22Rv1 (cell line): ENCODE measurements around the gene SNX18.

ENCODE experiments used
- H3K27ac ChIP-seq: fragments of 450-650 bp; 2 replicates; pipeline ENCODE4 v1.5.1; 2017
- ZFX ChIP-seq: fragments of 450-650 bp; IDR thresholded peaks from 2 replicates; pipeline ENCODE4 v1.6.1; 2017; ENCODE audit warnings: antibody characterized with exemption, borderline replicate concordance
- TF ChIP-seq, protein P1 (sequence below): fragments of 450-650 bp; IDR thresholded peaks from 2 replicates; pipeline ENCODE4 v1.5.1; 2017; ENCODE audit warnings: mild to moderate bottlenecking

The SNX18 gene

GRCh38 chr5:54525692-54526091 lies 8.1 kb downstream of the SNX18 start:
- no peak overlapping the region for H3K27ac ChIP-seq
- TF ChIP-seq ZFX = no peak
- TF ChIP-seq, protein P1, sequence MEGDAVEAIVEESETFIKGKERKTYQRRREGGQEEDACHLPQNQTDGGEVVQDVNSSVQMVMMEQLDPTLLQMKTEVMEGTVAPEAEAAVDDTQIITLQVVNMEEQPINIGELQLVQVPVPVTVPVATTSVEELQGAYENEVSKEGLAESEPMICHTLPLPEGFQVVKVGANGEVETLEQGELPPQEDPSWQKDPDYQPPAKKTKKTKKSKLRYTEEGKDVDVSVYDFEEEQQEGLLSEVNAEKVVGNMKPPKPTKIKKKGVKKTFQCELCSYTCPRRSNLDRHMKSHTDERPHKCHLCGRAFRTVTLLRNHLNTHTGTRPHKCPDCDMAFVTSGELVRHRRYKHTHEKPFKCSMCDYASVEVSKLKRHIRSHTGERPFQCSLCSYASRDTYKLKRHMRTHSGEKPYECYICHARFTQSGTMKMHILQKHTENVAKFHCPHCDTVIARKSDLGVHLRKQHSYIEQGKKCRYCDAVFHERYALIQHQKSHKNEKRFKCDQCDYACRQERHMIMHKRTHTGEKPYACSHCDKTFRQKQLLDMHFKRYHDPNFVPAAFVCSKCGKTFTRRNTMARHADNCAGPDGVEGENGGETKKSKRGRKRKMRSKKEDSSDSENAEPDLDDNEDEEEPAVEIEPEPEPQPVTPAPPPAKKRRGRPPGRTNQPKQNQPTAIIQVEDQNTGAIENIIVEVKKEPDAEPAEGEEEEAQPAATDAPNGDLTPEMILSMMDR = no peak

DNA sequence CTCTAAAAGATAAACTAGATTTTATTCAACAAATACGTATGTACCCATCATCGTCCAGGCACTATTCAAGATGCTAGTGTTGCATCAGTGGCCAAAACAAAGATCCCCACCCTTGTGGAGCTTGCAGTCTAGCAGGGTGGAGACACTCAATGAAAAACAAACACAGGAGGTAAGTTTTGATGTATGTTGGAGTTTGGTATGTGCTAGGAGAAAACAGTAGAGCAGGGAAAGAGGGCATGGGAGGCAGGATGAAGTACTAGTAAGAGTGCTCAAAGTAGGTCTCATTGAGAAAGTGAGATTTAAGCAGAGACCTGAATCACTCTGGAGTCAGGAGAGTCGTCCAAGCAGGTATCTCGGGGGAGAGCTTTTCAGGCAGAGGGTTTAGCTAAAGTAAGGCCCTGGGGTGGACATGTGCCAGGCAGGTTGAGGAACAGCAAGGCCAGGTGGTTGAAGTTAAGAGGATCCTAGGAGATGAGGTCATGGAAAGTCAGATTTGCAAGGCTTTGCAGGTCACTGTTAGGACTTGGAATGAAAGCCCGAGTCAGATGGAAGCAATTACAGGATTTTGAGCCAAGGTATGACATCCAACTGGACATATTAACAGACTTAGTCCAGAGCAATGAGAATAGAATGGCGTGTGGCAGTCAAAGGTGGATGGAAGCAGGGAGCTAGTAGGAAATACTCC lies 9.2 kb downstream of the SNX18 start:
- TF ChIP-seq, protein P1 = no peak
- TF ChIP-seq ZFX = no peak
- H3K27ac ChIP-seq = no peak overlapping the region

DNA sequence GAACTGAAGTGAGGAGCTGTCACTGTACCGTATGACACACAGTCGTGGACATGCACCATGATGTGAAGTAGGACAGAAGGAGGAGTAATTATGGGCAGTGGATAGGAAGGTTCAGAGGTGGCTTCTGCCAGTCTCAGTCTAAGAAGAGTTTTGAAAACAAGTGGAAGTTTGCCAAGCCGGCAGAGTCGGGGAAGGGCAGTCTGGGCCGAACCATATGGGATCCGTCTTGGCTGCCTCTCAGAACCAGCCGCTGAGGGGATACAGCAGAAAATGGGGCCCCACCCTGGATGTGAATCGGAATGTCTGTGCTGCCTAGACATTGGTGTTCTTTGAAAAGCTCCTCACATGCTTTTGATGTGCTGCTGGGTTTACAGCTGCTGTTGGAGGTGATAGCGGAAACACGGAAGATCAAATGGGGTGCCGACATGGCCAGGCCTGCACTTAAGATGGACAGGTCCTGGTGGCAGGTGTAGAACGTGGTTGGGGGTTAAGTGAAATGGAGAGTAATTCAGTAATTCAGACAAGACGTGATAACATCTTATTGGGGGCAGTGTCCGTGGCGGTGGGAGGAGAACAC lies 11.2 kb downstream of the SNX18 start:
- TF ChIP-seq, protein P1 = no peak
- no peak for TF ChIP-seq ZFX
- no peak overlapping the region for H3K27ac ChIP-seq

GRCh38 chr5:54529565-54529964 lies 12.0 kb downstream of the SNX18 start:
- no peak overlapping the region for H3K27ac ChIP-seq
- no peak for TF ChIP-seq ZFX
- TF ChIP-seq, protein P1 = no peak

DNA sequence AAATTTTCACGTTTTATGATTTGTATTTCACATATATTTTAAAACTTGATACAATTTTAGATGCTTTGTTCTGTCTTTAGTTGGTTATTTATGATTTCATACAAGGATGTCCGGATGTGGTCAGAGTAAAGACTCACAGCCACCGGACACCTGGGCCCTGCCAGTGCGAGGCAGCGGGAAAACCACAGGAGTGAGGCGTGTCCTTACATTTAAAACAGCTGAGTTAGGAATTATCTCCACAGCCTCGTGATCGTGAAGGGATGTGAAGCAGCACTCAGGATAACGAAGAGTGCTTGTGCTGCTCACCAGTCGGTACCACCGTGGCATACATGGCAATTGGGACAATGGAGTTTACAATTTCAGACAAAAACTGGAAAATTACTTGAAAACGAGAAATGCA lies 14.0 kb downstream of the SNX18 start:
- no peak for TF ChIP-seq ZFX
- TF ChIP-seq, protein P1 = no peak
- H3K27ac ChIP-seq = no peak overlapping the region

GRCh38 chr5:54533541-54534190 lies 16.1 kb downstream of the SNX18 start:
- TF ChIP-seq ZFX = no peak
- TF ChIP-seq, protein P1 = no peak
- H3K27ac ChIP-seq = no peak overlapping the region
